Measurements from ENCODE around the gene TMEM200A. TPM values are rescaled to one million over a fixed set of nuclear protein-coding genes. Genes with fewer than 3 reads are reported as not detected.

TMEM200A gene
- total and polyA plus RNA-seq, 2 donors (not counting 3 experiments of a cell fraction or from before 2014, with no cell fraction given): 0.58 to 0.75 TPM

- POLR2A ChIA-PET: no interaction called here
- Histone ChIP-seq H3K4me1 (ENCODE audit: control insufficient read depth, extremely low read depth, insufficient read depth, low read length) (no peaks in the 10 kb centered on the region), H3K79me2 (ENCODE audit: control insufficient read depth, insufficient read depth, low read length) (no peaks in the 10 kb centered on the region), H3K9ac (replicated peaks; ENCODE audit: extremely low read depth, insufficient read depth, low read length) (no peak overlapping the region), H4K20me1 (replicated peaks; ENCODE audit: control insufficient read depth, extremely low read depth, insufficient read depth, low read length) (no peaks in the 10 kb centered on the region), H2AFZ (ENCODE audit: low read depth, low read length) (no peak overlapping the region), H3K4me3 (replicated peaks in 1 of 3; ENCODE audit: insufficient read depth in 1 of 3, low read depth in 1 of 3, low read length in 3 of 3) (no peak overlapping the region), H3K36me3 (ENCODE audit: control insufficient read depth in 2 of 2, extremely low read depth in 1 of 2, insufficient read depth in 2 of 2, low read length in 2 of 2) (no peaks in the 10 kb centered on the region), H3K27ac (ENCODE audit: insufficient read depth, low read depth, low read length) (no peak overlapping the region), H3K9me1 (replicated peaks; ENCODE audit: control insufficient read depth, extremely low read depth, insufficient read depth, low read length) (no peaks in the 10 kb centered on the region), H3K4me2 (ENCODE audit: insufficient read depth, low read length) (no peak overlapping the region), H3K27me3 (ENCODE audit: control insufficient read depth in 2 of 2, insufficient read depth in 2 of 2, low read length in 2 of 2) (no peaks in the 10 kb centered on the region), H3K9me3 (replicated peaks; ENCODE audit: control insufficient read depth, insufficient read depth, low read length) (no peaks in the 10 kb centered on the region)
- BruUV-seq (replicated peaks): no TSS peak
- CTCF ChIA-PET: interaction anchor here (1.0 to 2.2 kb wide), 4 partner anchors 10 to 304 kb away, joined by 3 to 7 read pairs (median 5); partner anchors contain the start of gene TMEM200A
- dilution Hi-C loops (cut with MboI; ENCODE audit: extremely low pct_ligation_motif_present, low sequenced_read_pairs) (no loop called here), intact Hi-C loops (cut with micrococcal nuclease) (no loop called here)
- no peak for DNase-seq (ENCODE audit: low read depth, low spot score)
- TF ChIP-seq CTCF (IDR thresholded peaks at IDR 0.05; ENCODE audit: extremely low read depth in 1 of 2, insufficient read depth in 1 of 2, low read depth in 1 of 2, low read length in 2 of 2) (no peak), MYC (IDR thresholded peaks at IDR 0.05; ENCODE audit: low read depth, low read length) (no peak), JUN (IDR thresholded peaks at IDR 0.05; ENCODE audit: borderline replicate concordance, insufficient read depth, insufficient read length, low read depth) (no peak), GATA2 (IDR thresholded peaks at IDR 0.05; ENCODE audit: insufficient read depth, insufficient read length, low read depth, low read length) (no peak), POLR2AphosphoS5 (IDR thresholded peaks at IDR 0.05; ENCODE audit: insufficient read depth, low read depth, low read length) (no peak), EZH2 (IDR thresholded peaks at IDR 0.05; ENCODE audit: borderline replicate concordance, low read depth, low read length, severe bottlenecking) (no peak), MAX (IDR thresholded peaks at IDR 0.05; ENCODE audit: insufficient read depth, insufficient read length) (no peak), POLR2A (IDR thresholded peaks at IDR 0.05; ENCODE audit: low read depth, low read length) (no peak), FOS (IDR thresholded peaks at IDR 0.05; ENCODE audit: borderline replicate concordance, insufficient read depth, low read length) (no peak)
- no peak for FAIRE-seq
Measured at GRCh38 chr6:130394246-130394645, 28.4 kb downstream of the TMEM200A start.

Measured in endothelial cell of umbilical vein (primary cell).